Natural killer cell (primary cell): Measurements from ENCODE around the gene DLGAP4. TPM values are rescaled to one million over a fixed set of nuclear protein-coding genes. Genes with fewer than 3 reads are reported as not detected.

Source experiments
- ATAC-seq, 3 donors: fragments of 150-1000 bp in 2 of 3; fragments of 200-7000 bp in 1 of 3; cut with Tn5 transposase; 1 replicate in 1 of 3; 2 replicates in 2 of 3; pipeline ENCODE4 v1.10.0; 2021; ENCODE audit warnings: mild to moderate bottlenecking in 2 of 3, moderate library complexity in 2 of 3
- DNase-seq, 2 donors: peaks; one replicate each; pipeline versions ENCODE4 v3.0.0 to v3.0.0-alpha.2; 2013 to 2021; ENCODE audit warnings: mixed read lengths in 1 of 2
- H3K27ac ChIP-seq: one replicate; pipeline ENCODE4 v1.5.1; 2013; ENCODE audit warnings: mild to moderate bottlenecking, low read length
- H3K27me3 ChIP-seq: one replicate; pipeline ENCODE4 v1.6.1; 2013; ENCODE audit warnings: low read length; ENCODE audit not compliant: control insufficient read depth, insufficient read depth
- H3K36me3 ChIP-seq: one replicate; pipeline ENCODE4 v1.6.1; 2013; ENCODE audit warnings: low read length; ENCODE audit not compliant: control insufficient read depth, insufficient read depth
- H3K4me1 ChIP-seq: one replicate; pipeline ENCODE4 v1.6.1; 2013; ENCODE audit warnings: low read length; ENCODE audit not compliant: control insufficient read depth, insufficient read depth
- H3K4me3 ChIP-seq: one replicate; pipeline ENCODE4 v1.5.1; 2013; ENCODE audit warnings: low read length
- H3K9me3 ChIP-seq: one replicate; pipeline ENCODE4 v1.6.1; 2013; ENCODE audit warnings: low read length; ENCODE audit not compliant: control insufficient read depth, insufficient read depth
- H3K27ac Mint-ChIP-seq, 2 donors: one replicate each; pipeline ENCODE4 v1.8.0; 2022; ENCODE audit warnings: mild to moderate bottlenecking in 2 of 2, mixed read lengths in 2 of 2, moderate library complexity in 1 of 2
- H3K27me3 Mint-ChIP-seq, 2 donors: one replicate each; pipeline ENCODE4 v1.8.0; 2022; ENCODE audit warnings: low read depth in 2 of 2, mixed read lengths in 2 of 2
- H3K36me3 Mint-ChIP-seq: one replicate; pipeline ENCODE4 v1.8.0; 2022; ENCODE audit warnings: mixed read lengths
- H3K4me1 Mint-ChIP-seq, 2 donors: one replicate each; pipeline ENCODE4 v1.8.0; 2022; ENCODE audit warnings: mixed read lengths in 2 of 2
- H3K4me3 Mint-ChIP-seq: one replicate; pipeline ENCODE4 v1.8.0; 2022; ENCODE audit warnings: mild to moderate bottlenecking, moderate library complexity, mixed read lengths
- H3K9me3 Mint-ChIP-seq, 2 donors: one replicate each; pipeline ENCODE4 v1.8.0; 2022; ENCODE audit warnings: mixed read lengths in 2 of 2
- WGBS: methylation state at CpG from one replicate; pipeline ENCODE4 v1.1.7; 2013; ENCODE audit warnings: missing lambda C conversion rate; ENCODE audit not compliant: insufficient coverage; 5-methylcytosine and 5-hydroxymethylcytosine counted together
- intact Hi-C: fragments of 100-400 bp; cut with micrococcal nuclease; formaldehyde crosslinking; loops from one replicate; pipeline ENCODE4 v1.14.2; 2022
- total RNA-seq, 4 donors: library from RNA; stranded (reverse); fragments of 120-200 nt in 1 of 4; gene quantifications; one replicate each; pipeline versions ENCODE4 v1.2.3 to v1.2.4, GENCODE V29; 2013 to 2022
- TF ChIP-seq, protein P1 (sequence below): fragments of 200-600 bp; IDR thresholded peaks from one replicate; pipeline ENCODE4 v1.8.0; 2022; ENCODE audit warnings: antibody characterized with exemption

DLGAP4 gene
- total RNA-seq, 3 donors from 2014 or later (not counting 1 experiment from before 2014, with no cell fraction given): 47.9 to 51.6 (median 51.2) TPM

DNA sequence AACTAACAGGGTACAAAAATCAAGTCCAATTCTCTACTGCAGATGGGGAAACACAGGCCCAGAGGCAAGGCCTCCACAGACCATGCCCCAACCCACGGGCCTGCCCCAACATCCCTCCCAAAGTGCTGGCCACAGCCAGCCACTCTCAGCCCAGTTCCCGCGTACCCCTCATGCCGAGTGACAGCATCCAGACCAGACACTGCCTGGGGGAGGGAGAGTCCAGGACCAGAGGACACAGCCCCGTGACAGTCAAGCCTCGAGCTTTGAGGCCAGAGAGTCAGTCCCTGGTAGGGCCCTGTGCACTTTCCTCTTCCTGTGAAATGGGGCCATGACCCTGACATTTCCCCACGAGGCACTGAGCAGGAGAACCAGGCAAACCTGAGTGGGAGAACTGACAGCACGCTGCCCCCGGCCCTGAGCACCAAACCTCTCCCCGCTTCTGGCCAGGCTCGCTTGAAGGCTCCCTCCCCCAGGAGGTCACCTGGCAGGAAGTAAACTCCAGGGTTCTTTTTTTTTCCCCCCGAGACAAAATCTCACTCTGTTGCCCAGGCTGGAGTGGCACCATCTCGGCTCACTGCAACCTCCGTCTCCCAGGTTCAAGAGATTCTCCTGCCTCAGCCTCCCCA, 240.1 kb downstream of the DLGAP4 start:
- Histone ChIP-seq H3K4me1 (peaks cover 8% of the 10 kb centered on the region), H3K36me3 (no peaks in the 10 kb centered on the region), H3K27ac (no peak overlapping the region), H3K9me3 (no peaks in the 10 kb centered on the region), H3K4me3 (no peak overlapping the region), H3K27me3 (no peaks in the 10 kb centered on the region)
- DNase-seq (no peak), ATAC-seq (no peak)
- no peak overlapping the region for H3K27ac Mint-ChIP-seq
- H3K9me3 Mint-ChIP-seq: no peaks in the 10 kb centered on the region
- no peaks in the 10 kb centered on the region for H3K36me3 Mint-ChIP-seq
- intact Hi-C loops: no loop called here
- H3K4me1 Mint-ChIP-seq: peaks cover 0 to 9% of the 10 kb centered on the region in 2 donors
- no peaks in the 10 kb centered on the region for H3K27me3 Mint-ChIP-seq
- WGBS: 82% methylated on average over 14 of the region's 14 CpGs
- H3K4me3 Mint-ChIP-seq: no peak overlapping the region
- TF ChIP-seq, protein P1, sequence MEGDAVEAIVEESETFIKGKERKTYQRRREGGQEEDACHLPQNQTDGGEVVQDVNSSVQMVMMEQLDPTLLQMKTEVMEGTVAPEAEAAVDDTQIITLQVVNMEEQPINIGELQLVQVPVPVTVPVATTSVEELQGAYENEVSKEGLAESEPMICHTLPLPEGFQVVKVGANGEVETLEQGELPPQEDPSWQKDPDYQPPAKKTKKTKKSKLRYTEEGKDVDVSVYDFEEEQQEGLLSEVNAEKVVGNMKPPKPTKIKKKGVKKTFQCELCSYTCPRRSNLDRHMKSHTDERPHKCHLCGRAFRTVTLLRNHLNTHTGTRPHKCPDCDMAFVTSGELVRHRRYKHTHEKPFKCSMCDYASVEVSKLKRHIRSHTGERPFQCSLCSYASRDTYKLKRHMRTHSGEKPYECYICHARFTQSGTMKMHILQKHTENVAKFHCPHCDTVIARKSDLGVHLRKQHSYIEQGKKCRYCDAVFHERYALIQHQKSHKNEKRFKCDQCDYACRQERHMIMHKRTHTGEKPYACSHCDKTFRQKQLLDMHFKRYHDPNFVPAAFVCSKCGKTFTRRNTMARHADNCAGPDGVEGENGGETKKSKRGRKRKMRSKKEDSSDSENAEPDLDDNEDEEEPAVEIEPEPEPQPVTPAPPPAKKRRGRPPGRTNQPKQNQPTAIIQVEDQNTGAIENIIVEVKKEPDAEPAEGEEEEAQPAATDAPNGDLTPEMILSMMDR: no peak

- Histone ChIP-seq H3K9me3 (no peaks in the 10 kb centered on the region), H3K36me3 (no peaks in the 10 kb centered on the region), H3K27me3 (no peaks in the 10 kb centered on the region), H3K4me1 (no peaks in the 10 kb centered on the region), H3K4me3 (no peak overlapping the region), H3K27ac (no peak overlapping the region)
- no peak for ATAC-seq
- Mint-ChIP-seq H3K4me3 (no peak overlapping the region), H3K4me1 (peaks cover 0 to 4% of the 10 kb centered on the region in 2 donors), H3K9me3 (no peaks in the 10 kb centered on the region), H3K27me3 (no peaks in the 10 kb centered on the region), H3K36me3 (no peaks in the 10 kb centered on the region), H3K27ac (no peak overlapping the region)
- TF ChIP-seq, protein P1: no peak
- 89% methylated on average over 11 of the region's 12 CpGs for WGBS
- intact Hi-C loops: no loop called here
- no peak for DNase-seq
Measured at GRCh38 chr20:36547186-36548005, 241.3 kb downstream of the DLGAP4 start.

DNA sequence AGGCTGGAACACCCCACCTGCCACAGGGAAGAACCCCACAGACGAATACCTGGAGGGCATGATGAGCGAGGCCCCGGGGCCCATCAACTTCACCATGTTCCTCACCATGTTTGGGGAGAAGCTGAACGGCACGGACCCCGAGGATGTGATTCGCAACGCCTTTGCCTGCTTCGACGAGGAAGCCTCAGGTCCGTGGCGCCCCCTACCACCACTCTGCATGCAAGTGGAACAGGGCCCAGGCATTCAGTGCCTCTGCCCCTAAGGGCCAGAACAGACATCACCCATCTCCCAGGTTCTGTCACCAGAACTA, 241.8 kb downstream of the DLGAP4 start:
- Histone ChIP-seq H3K36me3 (no peaks in the 10 kb centered on the region), H3K4me3 (no peak overlapping the region), H3K27ac (no peak overlapping the region), H3K9me3 (no peaks in the 10 kb centered on the region), H3K4me1 (no peaks in the 10 kb centered on the region), H3K27me3 (no peaks in the 10 kb centered on the region)
- intact Hi-C loops: no loop called here
- H3K27me3 Mint-ChIP-seq: no peaks in the 10 kb centered on the region
- TF ChIP-seq, protein P1: no peak
- WGBS: 95% methylated on average over 12 of the region's 12 CpGs
- H3K4me1 Mint-ChIP-seq: no peaks in the 10 kb centered on the region
- no peak for ATAC-seq
- DNase-seq: no peak
- H3K36me3 Mint-ChIP-seq: no peaks in the 10 kb centered on the region
- no peak overlapping the region for H3K4me3 Mint-ChIP-seq
- H3K9me3 Mint-ChIP-seq: no peaks in the 10 kb centered on the region
- no peak overlapping the region for H3K27ac Mint-ChIP-seq
